ENCODE data around the gene SFT2D1. TPM values are rescaled to one million over a fixed set of nuclear protein-coding genes. Genes with fewer than 3 reads are reported as not detected.

SFT2D1 gene
- 43.7 TPM for total RNA-seq (2013)
- polyA plus RNA-seq (100 to 1,000 TPM in 2 of 3 donors, 10 to 100 TPM in 1; 48.1 to 166 (median 140) TPM), polyA minus RNA-seq (10.4 and 16.8 TPM in 2 replicates), total RNA-seq (34.0 to 57.2 (median 41.8) reads per million in 11 experiments)

GRCh38 chr6:166342349-166343149 is at the start of gene SFT2D1:
Gene SFT2D1, minus strand, starts transcription at chr6:166342545. Its CDS starts 64 bp downstream, at chr6:166342481.
- DNase-seq = peak; percentile 90 to 95 (median 92)
- Histone ChIP-seq H3K9me3 (replicated peaks in 1 of 2; ENCODE audit: control insufficient read depth in 1 of 2, insufficient read depth in 1 of 2, low read length in 2 of 2) (no peaks in the 10 kb centered on the region), H3K4me3 (replicated peaks in 1 of 3; ENCODE audit: low read depth in 2 of 3, low read length in 3 of 3) (peak within 1 kb of the TSS; percentile 67 to 97 (median 88)), H3K27ac (ENCODE audit: low read depth in 1 of 2, low read length in 2 of 2) (peak within 1 kb of the TSS; percentile 94 to 100), H3K4me2 (replicated peaks; ENCODE audit: extremely low read depth, low read length, poor library complexity, severe bottlenecking) (peak within 1 kb of the TSS; percentile 96), H3K9ac (ENCODE audit: insufficient read depth, low read length, poor library complexity, severe bottlenecking) (peak within 1 kb of the TSS; percentile 99), H3K36me3 (replicated peaks in 1 of 2; ENCODE audit: control insufficient read depth in 1 of 2, insufficient read depth in 2 of 2, low read length in 2 of 2) (peaks cover 5 to 16% of the 10 kb centered on the region in 2 donors), H4K20me1 (ENCODE audit: insufficient read depth, low read length) (peaks cover 38% of the 10 kb centered on the region), H2AFZ (ENCODE audit: insufficient read depth, low read depth, low read length, poor library complexity, severe bottlenecking) (peak within 1 kb of the TSS; percentile 74), H3K27me3 (ENCODE audit: control insufficient read depth in 2 of 2, insufficient read depth in 2 of 2, low read length in 2 of 2) (no peaks in the 10 kb centered on the region), H3K4me1 (ENCODE audit: control insufficient read depth in 1 of 2, insufficient read depth in 2 of 2, low read length in 2 of 2) (peaks cover 36 to 40% of the 10 kb centered on the region in 2 donors), H3K79me2 (ENCODE audit: insufficient read depth, low read length) (peaks cover 54% of the 10 kb centered on the region)
- intact Hi-C loops (cut with micrococcal nuclease) = loop anchor here (1.0 to 5.0 kb wide), 5 partner anchors 40 to 750 kb away; partner anchors contain the start of genes MPC1 (in 1 of the 2) and RPS6KA2 (in 1 of the 2)
- no peak for TF ChIP-seq CTCF (IDR thresholded peaks at IDR 0.05)
- Mint-ChIP-seq H3K27me3 (ENCODE audit: low read depth in 3 of 3) (peaks cover 0 to 1% (median 0%) of the 10 kb centered on the region in 3 donors), H3K4me3 (peak within 1 kb of the TSS; percentile 93 to 98), H3K27ac (peak within 1 kb of the TSS; percentile 96 to 98 (median 97)), H3K9me3 (no peaks in the 10 kb centered on the region), H3K36me3 (peaks cover 2 to 9% of the 10 kb centered on the region in 2 donors), H3K4me1 (peaks cover 22% of the 10 kb centered on the region)
- WGBS (ENCODE audit: insufficient coverage) = under 1% methylated on average over 72 of the region's 73 CpGs

GRCh38 chr6:166389119-166389518 is 46.8 kb upstream of the SFT2D1 start:
- H3K79me2 ChIP-seq (ENCODE audit: insufficient read depth, low read length) = no peaks in the 10 kb centered on the region
- no peak overlapping the region for H3K9ac ChIP-seq (ENCODE audit: insufficient read depth, low read length, poor library complexity, severe bottlenecking)
- no peak overlapping the region for H3K27ac ChIP-seq (ENCODE audit: low read depth in 1 of 2, low read length in 2 of 2)
- H3K4me1 ChIP-seq (ENCODE audit: control insufficient read depth in 1 of 2, insufficient read depth in 2 of 2, low read length in 2 of 2) = peaks cover 3 to 4% of the 10 kb centered on the region in 2 donors
- no peaks in the 10 kb centered on the region for H3K36me3 Mint-ChIP-seq
- no peak overlapping the region for H2AFZ ChIP-seq (ENCODE audit: insufficient read depth, low read depth, low read length, poor library complexity, severe bottlenecking)
- H3K27me3 Mint-ChIP-seq (ENCODE audit: low read depth in 3 of 3) = peaks cover 0 to 13% (median 3%) of the 10 kb centered on the region in 3 donors
- H4K20me1 ChIP-seq (ENCODE audit: insufficient read depth, low read length) = no peaks in the 10 kb centered on the region
- no peaks in the 10 kb centered on the region for H3K27me3 ChIP-seq (ENCODE audit: control insufficient read depth in 2 of 2, insufficient read depth in 2 of 2, low read length in 2 of 2)
- no peak for DNase-seq
- no peaks in the 10 kb centered on the region for H3K9me3 ChIP-seq (replicated peaks in 1 of 2; ENCODE audit: control insufficient read depth in 1 of 2, insufficient read depth in 1 of 2, low read length in 2 of 2)
- intact Hi-C loops (cut with micrococcal nuclease) = loop anchor here in 1 of 2 donors (10.0 kb wide), 1 partner anchor 236 kb away; the partner anchor contains the start of gene RPS6KA2
- peaks cover 23% of the 10 kb centered on the region for H3K4me1 Mint-ChIP-seq
- WGBS (ENCODE audit: insufficient coverage) = no CpG with 5 or more reads among the region's 3 CpGs
- H3K4me3 ChIP-seq (replicated peaks in 1 of 3; ENCODE audit: low read depth in 2 of 3, low read length in 3 of 3) = no peak overlapping the region
- H3K4me2 ChIP-seq (replicated peaks; ENCODE audit: extremely low read depth, low read length, poor library complexity, severe bottlenecking) = no peak overlapping the region
- H3K27ac Mint-ChIP-seq = no peak overlapping the region
- no peaks in the 10 kb centered on the region for H3K36me3 ChIP-seq (replicated peaks in 1 of 2; ENCODE audit: control insufficient read depth in 1 of 2, insufficient read depth in 2 of 2, low read length in 2 of 2)
- no peak for TF ChIP-seq CTCF (IDR thresholded peaks at IDR 0.05)
- no peaks in the 10 kb centered on the region for H3K9me3 Mint-ChIP-seq
- H3K4me3 Mint-ChIP-seq = no peak overlapping the region

Data from CD14-positive monocyte (primary cell).